Upper lobe of left lung (tissue), 4 donors: Measurements from ENCODE around the gene GASK1A.

ENCODE experiments used
- CTCF ChIP-seq, 6 experiments: fragments of 450-650 bp in 4 of 6; fragments of 200-600 bp in 2 of 6; sonication (generic) in 2 of 6; IDR thresholded peaks; one replicate each; pipeline ENCODE4 v1.5.1; 2016 to 2019; ENCODE audit warnings: antibody characterized with exemption in 6 of 6
- EP300 ChIP-seq, 4 donors: sonication (generic); formaldehyde crosslinking; IDR thresholded peaks; one replicate each; pipeline ENCODE4 v1.5.1; 2017; ENCODE audit warnings: antibody characterized with exemption in 4 of 4, control low read depth in 2 of 4
- POLR2A ChIP-seq, 4 donors: fragments of 450-650 bp; IDR thresholded peaks; one replicate each; pipeline ENCODE4 v1.5.1; 2016 to 2017; ENCODE audit warnings: antibody characterized with exemption in 4 of 4, mild to moderate bottlenecking in 2 of 4
- POLR2AphosphoS5 ChIP-seq, 2 donors: sonication (generic); formaldehyde crosslinking; IDR thresholded peaks; one replicate each; pipeline ENCODE4 v1.5.1; 2017; ENCODE audit warnings: antibody characterized with exemption in 2 of 2

GRCh38 chr3:43075904-43076661 lies 97.0 kb downstream of the GASK1A start:
- TF ChIP-seq CTCF (IDR thresholded peaks at IDR 0.05): no peak
- no peak for TF ChIP-seq POLR2A (IDR thresholded peaks at IDR 0.05)
- TF ChIP-seq POLR2AphosphoS5 (IDR thresholded peaks at IDR 0.05): no peak
- no peak for TF ChIP-seq EP300 (IDR thresholded peaks at IDR 0.05)
